Heart left ventricle (tissue), 16 donors: ENCODE measurements around the gene HOXA1. TPM values are rescaled to one million over a fixed set of nuclear protein-coding genes. Genes with fewer than 3 reads are reported as not detected.

Experiments used
- ATAC-seq, 4 donors: fragments of 200-7000 bp; cut with Tn5 transposase; one replicate each; pipeline ENCODE4 v1.9.1; 2020 to 2022; ENCODE audit warnings: moderate library complexity in 4 of 4, mild to moderate bottlenecking in 3 of 4, moderate number of reproducible peaks in 1 of 4
- DNase-seq, 5 donors: peaks; one replicate each; pipeline ENCODE4 v3.0.0-alpha.2; 2020
- H3K27ac ChIP-seq, 12 donors: fragments of 200-600 bp; sonication (generic) in 4 of 12; one replicate each; pipeline versions ENCODE4 v1.5.0 to v1.8.0; 2016 to 2022; ENCODE audit warnings: mild to moderate bottlenecking in 2 of 12
- H3K27me3 ChIP-seq, 9 donors: fragments of 200-600 bp; sonication (generic) in 2 of 9; one replicate each; pipeline versions ENCODE4 v1.5.1 to v1.8.0; 2016 to 2022; ENCODE audit warnings: mild to moderate bottlenecking in 3 of 9
- H3K36me3 ChIP-seq, 9 donors: fragments of 200-600 bp; sonication (generic) in 2 of 9; one replicate each; pipeline versions ENCODE4 v1.5.0 to v1.8.0; 2018 to 2022; ENCODE audit warnings: mild to moderate bottlenecking in 2 of 9
- H3K4me1 ChIP-seq, 12 donors: fragments of 200-600 bp; sonication (generic) in 4 of 12; one replicate each; pipeline versions ENCODE4 v1.5.0 to v1.8.0; 2016 to 2022; ENCODE audit warnings: mild to moderate bottlenecking in 3 of 12
- H3K4me3 ChIP-seq, 12 donors: fragments of 200-600 bp; sonication (generic) in 4 of 12; one replicate each; pipeline versions ENCODE4 v1.5.0 to v1.8.0; 2017 to 2022; ENCODE audit warnings: mild to moderate bottlenecking in 9 of 12, moderate library complexity in 4 of 12
- H3K9me3 ChIP-seq, 12 donors: fragments of 200-600 bp; sonication (generic) in 4 of 12; one replicate each; pipeline versions ENCODE4 v1.5.0 to v1.8.0; 2016 to 2022; ENCODE audit warnings: mild to moderate bottlenecking in 1 of 12
- CTCF ChIP-seq, 12 donors: fragments of 200-600 bp; sonication (generic) in 4 of 12; IDR thresholded peaks; one replicate each; pipeline versions ENCODE4 v1.5.0 to v1.8.0; 2018 to 2022; ENCODE audit warnings: antibody characterized with exemption in 12 of 12, mild to moderate bottlenecking in 5 of 12
- POLR2A ChIP-seq, 2 donors: fragments of 450-650 bp; IDR thresholded peaks; one replicate each; pipeline ENCODE4 v1.6.1; 2017; ENCODE audit warnings: antibody characterized with exemption in 2 of 2, mild to moderate bottlenecking in 2 of 2, moderate library complexity in 2 of 2
- WGBS, 4 donors: extraction: QIAGEN DNeasy Blood & Tissue Kit in 2 of 4; methylation state at CpG; one replicate each; pipeline versions ENCODE4 v1.1.5 to v1.1.7; 2013 to 2018; 5-methylcytosine and 5-hydroxymethylcytosine counted together
- intact Hi-C, 10 donors: fragments of 100-400 bp; cut with DNase I; formaldehyde crosslinking; loops; one replicate each; pipeline versions ENCODE4 v1.11.1 to v1.14.2; 2022
- polyA plus RNA-seq, 2 donors: library from polyadenylated mRNA; stranded (reverse); fragments of 200-250 nt; gene quantifications; one replicate each; pipeline ENCODE4 v1.2.3, GENCODE V29; 2013
- total RNA-seq, 9 donors: library from RNA; depleted of rRNA in 2 of 9; stranded (reverse); fragments of >200 nt in 2 of 9; fragmentation: NEBNext Ultra II Directional in 3 of 9; extraction: Animal tissue kit (Norgen Biotek cat#: 25700) in 3 of 9; gene quantifications; one replicate each; pipeline versions ENCODE4 v1.1.0 to v1.2.4, GENCODE V29; 2016 to 2023
- donor health status: ischemic (EF 13 %, LVEDD 7.1; RV severe dilation, severe dysfunction).
- donor health status: healthy with polysubstance abuse.
- donor health status: DM: no; HTN: yes; CAD: no.
- donor health status: DM: no; HTN: no; CAD: no.
- donor health status: ischemic (EF 25% LVEDD 6.9; RV normal size, moderate dysfunction).
- donor health status: ischemic (EF 25% LVEDD 5.7; RV mildly dilated, moderate dysfunction).
- donor health status: healthy.
- donor health status: DM: yes; HTN: yes; CAD: no.
- donor health status: ischemic (EF 35%, LVEDD 5.7; RV mildly dilated, moderate dysfunction).
- donor health status: nonischemic (EF 11% LVEDD 7.7; RV severe dilation, severe dysfunction).
- donor health status: DM: yes; HTN: yes; CAD: no.
- donor health status: PGD.
- donor health status: ischemic (EF 29% LVEDD 5.4; RV normal size, mild dysfunction).
- donor health status: nonischemic (EF 23%, LVEDD 6.1; RV moderate dilation, normal function).

The HOXA1 gene
- total and polyA plus RNA-seq, 11 donors, result 0.07 to 0.66 (median 0.36) TPM; not detected in 7

DNA sequence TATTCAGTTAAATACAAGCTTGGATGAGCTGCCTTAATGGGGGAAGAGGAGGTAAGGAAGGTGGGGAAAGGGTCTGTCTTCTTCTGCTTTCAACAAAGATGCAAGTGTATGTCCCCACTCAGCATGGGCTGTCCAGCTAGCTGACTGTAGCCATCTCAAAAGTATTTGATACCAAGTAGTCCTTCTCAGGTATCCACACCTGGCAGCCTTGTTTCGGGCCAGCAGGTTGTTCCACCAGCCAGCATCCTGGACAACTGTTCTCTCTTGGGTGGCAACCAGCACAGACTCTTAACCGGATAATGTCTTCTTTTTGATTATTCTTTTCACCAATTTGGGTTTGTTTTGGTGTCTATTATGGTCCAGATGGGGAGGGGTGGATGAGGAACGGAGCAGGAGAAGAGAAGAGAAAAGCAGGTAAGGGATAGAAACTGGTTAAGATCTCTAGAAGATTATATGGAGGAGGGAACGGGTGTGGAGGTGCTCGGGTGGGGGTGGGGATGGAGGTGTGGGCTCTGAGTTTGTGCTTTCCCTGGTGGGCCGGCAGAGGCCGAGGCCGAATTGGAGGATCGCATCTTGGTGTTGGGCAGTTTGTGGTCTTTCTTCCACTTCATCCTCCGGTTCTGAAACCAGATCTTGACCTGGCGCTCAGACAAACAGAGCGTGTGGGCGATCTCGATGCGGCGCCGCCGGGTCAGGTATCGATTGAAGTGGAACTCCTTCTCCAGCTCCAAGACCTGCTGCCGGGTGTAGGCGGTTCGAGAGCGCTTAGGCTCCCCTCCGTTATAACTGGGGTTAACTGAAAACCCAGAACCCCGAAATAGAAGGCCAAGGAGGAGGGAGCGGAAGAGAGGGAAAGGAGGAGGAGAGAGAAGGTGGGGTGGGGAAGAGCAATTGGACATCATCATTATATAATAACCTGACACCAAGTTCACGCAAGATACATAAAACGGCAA, 33.3 kb upstream of the HOXA1 start:
- 21 to 26% (median 23%) methylated on average over 28 of the region's 28 CpGs for WGBS, 4 donors
- H3K4me1 ChIP-seq, result peaks cover 0 to 16% (median 0%) of the 10 kb centered on the region in 12 donors
- H3K27ac ChIP-seq, result peak overlapping the region in 2 of 12 donors; percentile 83 to 89
- TF ChIP-seq CTCF (IDR thresholded peaks at IDR 0.05), result no peak
- no peak for TF ChIP-seq POLR2A (IDR thresholded peaks at IDR 0.05)
- H3K36me3 ChIP-seq, result no peaks in the 10 kb centered on the region
- DNase-seq (no peak), ATAC-seq (no peak)
- intact Hi-C loops, result no loop called here
- peaks cover 18 to 97% (median 88%) of the 10 kb centered on the region in 9 donors for H3K27me3 ChIP-seq
- peak overlapping the region in 6 of 12 donors; percentile 41 to 67 (median 56) for H3K4me3 ChIP-seq
- H3K9me3 ChIP-seq, result no peaks in the 10 kb centered on the region

GRCh38 chr7:27128034-27128433, 32.2 kb upstream of the HOXA1 start:
- H3K27me3 ChIP-seq, result peaks cover 24 to 99% (median 89%) of the 10 kb centered on the region in 9 donors
- intact Hi-C loops, result no loop called here
- 19 to 44% (median 30%) methylated on average over 2 of the region's 2 CpGs for WGBS, 4 donors
- ATAC-seq (no peak), DNase-seq (no peak)
- H3K4me1 ChIP-seq, result peaks cover 0 to 16% (median 0%) of the 10 kb centered on the region in 12 donors
- H3K9me3 ChIP-seq, result no peaks in the 10 kb centered on the region
- H3K4me3 ChIP-seq, result no peak overlapping the region
- peak overlapping the region in 1 of 12 donors; percentile 83 for H3K27ac ChIP-seq
- no peak for TF ChIP-seq CTCF (IDR thresholded peaks at IDR 0.05)
- no peak for TF ChIP-seq POLR2A (IDR thresholded peaks at IDR 0.05)
- no peaks in the 10 kb centered on the region for H3K36me3 ChIP-seq

- H3K27ac ChIP-seq, result no peak overlapping the region
- intact Hi-C loops, result no loop called here
- H3K4me3 ChIP-seq, result no peak overlapping the region
- H3K36me3 ChIP-seq, result no peaks in the 10 kb centered on the region
- WGBS, 4 donors, result 16 to 43% (median 23%) methylated on average over 3 of the region's 3 CpGs
- H3K4me1 ChIP-seq, result peaks cover 0 to 16% (median 0%) of the 10 kb centered on the region in 12 donors
- TF ChIP-seq POLR2A (IDR thresholded peaks at IDR 0.05) (no peak), CTCF (IDR thresholded peaks at IDR 0.05) (no peak)
- DNase-seq, result no peak
- H3K9me3 ChIP-seq, result no peaks in the 10 kb centered on the region
- peaks cover 33 to 99% (median 83%) of the 10 kb centered on the region in 9 donors for H3K27me3 ChIP-seq
- ATAC-seq, result no peak
Measured at GRCh38 chr7:27126596-27127327, 31.0 kb upstream of the HOXA1 start.

GRCh38 chr7:27125986-27126394, 30.2 kb upstream of the HOXA1 start:
- peak overlapping the region in 1 of 12 donors; percentile 48 for H3K27ac ChIP-seq

More at GRCh38 chr7:27125986-27126394, 30.2 kb upstream of the HOXA1 start:
- Histone ChIP-seq H3K4me1 (peaks cover 0 to 14% (median 0%) of the 10 kb centered on the region in 12 donors), H3K36me3 (no peaks in the 10 kb centered on the region), H3K9me3 (no peaks in the 10 kb centered on the region), H3K4me3 (no peak overlapping the region), H3K27me3 (peaks cover 31 to 98% (median 81%) of the 10 kb centered on the region in 9 donors)
- intact Hi-C loops, result no loop called here
- TF ChIP-seq CTCF (IDR thresholded peaks at IDR 0.05) (no peak), POLR2A (IDR thresholded peaks at IDR 0.05) (no peak)
- DNase-seq, result no peak
- 18 to 34% (median 20%) methylated on average over 5 of the region's 5 CpGs for WGBS, 4 donors
- no peak for ATAC-seq
